K562 (cell line): ENCODE data around the gene IKBKG. TPM values are rescaled to one million over a fixed set of nuclear protein-coding genes. Genes with fewer than 3 reads are reported as not detected.
"Not testable (repeated sequence)": the region's sequence is repeated elsewhere in the genome, so short reads cannot be mapped to it uniquely, and the experiment has no call there.

Experiments used
- ATAC-seq: fragments of 200-7000 bp; cut with Tn5 transposase; 3 replicates; pipeline ENCODE4 v1.9.1; 2020; ENCODE audit warnings: moderate library complexity
- BruUV-seq: library from RNA; stranded (reverse); fragments of 400-500 nt; replicated peaks from 2 replicates; lab custom pipeline; 2021; lab: Mats Ljungman, UMichigan
- CTCF ChIA-PET: fragments of 300-600 bp; formaldehyde crosslinking; extraction: SDS; loops from one replicate; lab custom pipeline; 2021; ENCODE audit warnings: low intra/inter-chr PET ratio; lab: Yijun Ruan, JAX
- POLR2A ChIA-PET: fragments of 300-600, 350-650 bp; sonication (Branson Sonifier 250); formaldehyde crosslinking; extraction: SDS; loops from one replicate; lab custom pipeline; 2021; ENCODE audit warnings: antibody characterized with exemption, inconsistent platforms; lab: Yijun Ruan, JAX
- DNase-seq, 4 experiments: peaks; one replicate each; pipeline versions ENCODE4 v3.0.0 to v3.0.0-alpha.2; 2011 to 2018; ENCODE audit warnings: low spot score in 3 of 4, mixed read lengths in 3 of 4; ENCODE audit errors: extremely low read depth in 1 of 4
- FAIRE-seq: peaks from 2 replicates; lab custom pipeline; 2011; peaks lifted over from hg19 to GRCh38; lab: Jason Lieb, UNC
- H2AFZ ChIP-seq: 2 replicates; pipeline ENCODE4 v1.6.0; 2011; ENCODE audit warnings: low read depth, low read length, control low read depth, inconsistent platforms
- H3K27ac ChIP-seq: fragments of 200-600 bp; 3 replicates; pipeline ENCODE4 v1.8.0; 2011; ENCODE audit warnings: low read depth, mild to moderate bottlenecking, control low read depth, inconsistent platforms, low read length, moderate library complexity, mixed read lengths; ENCODE audit errors: extremely low read depth
- H3K27me3 ChIP-seq, 2 experiments: fragments of 300-600 bp in 1 of 2; 2 replicates in 1 of 2; 3 replicates in 1 of 2; pipeline versions ENCODE4 v1.6.0 to v1.8.0; 2011; ENCODE audit warnings: inconsistent platforms in 2 of 2, low read length in 2 of 2, mild to moderate bottlenecking in 1 of 2, mixed read lengths in 1 of 2, moderate library complexity in 1 of 2; ENCODE audit not compliant: control insufficient read depth in 2 of 2, insufficient read depth in 2 of 2
- H3K36me3 ChIP-seq: fragments of 300-600 bp; 3 replicates; pipeline ENCODE4 v1.8.0; 2011; ENCODE audit warnings: mild to moderate bottlenecking, low read length, inconsistent platforms; ENCODE audit not compliant: control insufficient read depth, insufficient read depth
- H3K4me1 ChIP-seq, 2 experiments: fragments of 200-600 bp in 1 of 2; replicated peaks in 1 of 2; 2 replicates in 1 of 2; 3 replicates in 1 of 2; pipeline versions ENCODE4 v1.5.1 to v1.8.0; 2011; ENCODE audit warnings: inconsistent platforms in 2 of 2, low read length in 2 of 2, mild to moderate bottlenecking in 1 of 2, mixed read lengths in 1 of 2, moderate library complexity in 1 of 2; ENCODE audit not compliant: control insufficient read depth in 2 of 2, insufficient read depth in 2 of 2
- H3K4me2 ChIP-seq: 2 replicates; pipeline ENCODE4 v1.6.1; 2011; ENCODE audit warnings: low read length, control low read depth, inconsistent platforms, mixed read lengths; ENCODE audit not compliant: insufficient read depth
- H3K4me3 ChIP-seq: fragments of 200-600 bp; sonication (generic), shearing (Covaris generic); 2 replicates; pipeline ENCODE4 v1.5.1; 2016; ENCODE audit warnings: control low read depth, inconsistent platforms
- H3K79me2 ChIP-seq: fragments of 200-600 bp; 3 replicates; pipeline ENCODE4 v1.8.0; 2011; ENCODE audit warnings: low read length, inconsistent platforms; ENCODE audit not compliant: control insufficient read depth, insufficient read depth
- H3K9ac ChIP-seq, 2 experiments: 2 replicates each; pipeline versions ENCODE4 v1.6.0 to v1.6.1; 2011; ENCODE audit warnings: low read depth in 2 of 2, low read length in 2 of 2, control low read depth in 1 of 2, inconsistent platforms in 1 of 2, mild to moderate bottlenecking in 1 of 2, mixed read lengths in 1 of 2; ENCODE audit not compliant: insufficient read depth in 1 of 2
- H3K9me1 ChIP-seq: one replicate; pipeline ENCODE4 v1.6.0; 2011; ENCODE audit warnings: inconsistent platforms, mild to moderate bottlenecking, low read length, moderate library complexity; ENCODE audit not compliant: control insufficient read depth, insufficient read depth
- H3K9me3 ChIP-seq: replicated peaks from 2 replicates; pipeline ENCODE4 v1.5.1; 2011; ENCODE audit warnings: low read depth, low read length, inconsistent platforms; ENCODE audit not compliant: control insufficient read depth, insufficient read depth
- H4K20me1 ChIP-seq: replicated peaks from 2 replicates; pipeline ENCODE4 v1.6.1; 2011; ENCODE audit warnings: low read length, inconsistent platforms, mixed read lengths; ENCODE audit not compliant: control insufficient read depth, insufficient read depth
- POLR2G ChIP-seq: fragments of 200-400 bp; formaldehyde crosslinking; IDR thresholded peaks from 2 replicates; pipeline ENCODE4 v1.6.1; 2017; ENCODE audit warnings: low read depth, mild to moderate bottlenecking, antibody characterized with exemption, low read length, moderate library complexity
- WGBS: fragments of 100-300 bp; shearing (Covaris generic); methylation state at CpG from one replicate; pipeline ENCODE4 v1.1.6; 2016; ENCODE audit warnings: low coverage, mixed read lengths; ENCODE audit not compliant: insufficient coverage; ENCODE audit errors: missing lambda C conversion rate; 5-methylcytosine and 5-hydroxymethylcytosine counted together
- in situ Hi-C: fragments of 300-500 bp; cut with MboI; formaldehyde crosslinking; loops from 4 replicates; pipeline ENCODE4 v1.15.0; 2018; ENCODE audit warnings: inconsistent platforms, mixed read lengths
- intact Hi-C: fragments of 100-400 bp; cut with micrococcal nuclease; formaldehyde crosslinking; loops from 2 replicates; pipeline ENCODE4 v1.14.2; 2022
- polyA plus RNA-seq, 8 experiments: library from polyadenylated mRNA; depleted of rRNA in 4 of 8; stranded (reverse) in 5 of 8; unstranded in 3 of 8; fragments of >200 nt; fragmentation: Nextera tagmentation in 2 of 8; fragmentation: Illumina TruSeq in 1 of 8; extraction: Ambion mirVana in 2 of 8; extraction: Trizol in 1 of 8; gene quantifications; 2 replicates each; pipeline versions ENCODE4 v1.2.1 to v1.2.3, GENCODE V29; 2011 to 2014; ENCODE audit warnings: inconsistent platforms in 1 of 8, missing spikeins in 1 of 8
- total RNA-seq, 7 experiments: library from RNA; depleted of rRNA in 6 of 7; stranded (reverse); fragments of >200 nt in 6 of 7; fragmentation: Illumina TruSeq in 2 of 7; extraction: Trizol in 2 of 7; gene quantifications; 2 replicates each; pipeline versions ENCODE4 v1.2.1 to v1.2.3, GENCODE V29; 2011 to 2021; ENCODE audit warnings: low replicate concordance in 1 of 7

IKBKG gene
- total and polyA plus RNA-seq, 9 of the 15 experiments (the other 6 are each of a cell fraction or from before 2014, with no cell fraction given), result 0.68 to 60.0 (median 21.9) TPM

DNA sequence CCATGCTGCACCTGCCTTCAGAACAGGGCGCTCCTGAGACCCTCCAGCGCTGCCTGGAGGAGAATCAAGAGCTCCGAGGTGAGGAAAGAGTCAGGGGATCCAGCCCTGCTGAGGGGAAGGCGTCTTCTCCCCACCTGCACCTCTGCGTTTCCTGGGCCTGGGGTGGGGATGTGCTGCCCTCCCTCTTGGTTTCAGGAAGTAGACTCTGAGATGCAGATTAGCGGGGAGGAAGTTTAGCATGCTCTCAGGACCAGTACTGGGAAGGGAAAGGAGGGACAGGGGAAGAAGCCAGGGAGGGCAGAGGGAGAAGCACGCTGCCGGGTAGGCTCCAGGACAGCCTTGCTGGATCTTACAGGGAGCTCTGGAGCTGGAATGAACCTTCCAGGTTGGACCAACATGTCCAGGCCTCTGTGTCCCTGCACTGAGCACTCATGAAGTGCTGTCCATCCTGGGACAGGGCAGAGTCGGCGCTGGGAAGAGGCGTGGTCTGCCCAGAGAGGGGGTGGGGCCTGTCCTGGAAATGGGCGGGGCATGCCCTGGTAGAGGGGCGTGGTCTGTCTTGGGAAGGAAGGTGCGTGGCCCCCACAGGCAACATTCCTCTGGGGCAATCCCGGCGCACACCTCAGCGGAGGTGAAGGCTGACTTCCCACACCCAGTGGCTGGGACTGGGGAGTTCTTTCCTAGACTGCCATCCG lies 4.8 kb downstream of the IKBKG start:
- CTCF ChIA-PET, H3K27ac ChIP-seq, BruUV-seq, DNase-seq, POLR2A ChIA-PET, H3K4me2 ChIP-seq, H3K9me1 ChIP-seq, intact Hi-C loops, H2AFZ ChIP-seq, H3K4me3 ChIP-seq, H3K27me3 ChIP-seq, in situ Hi-C loops, H3K9me3 ChIP-seq: not testable (repeated sequence)
- Histone ChIP-seq H3K4me1 (peaks cover 16 to 17% of the 10 kb centered on the region in 2 experiments; a peak in 4 of 5 replicates), H3K9ac (peak overlapping the region in 1 of 2 experiments; percentile 68; a peak in 1 of 4 replicates), H3K36me3 (peaks cover 50% of the 10 kb centered on the region; the same call in 2 of the 3 replicates), H3K79me2 (peaks cover 69% of the 10 kb centered on the region), H4K20me1 (0 out of 2 replicates have a peak, but pooled peaks cover 17% of the 10 kb centered on the region)
- peak; percentile 87 for ATAC-seq
- peak; percentile 99 for FAIRE-seq
- 72% methylated on average over 6 of the region's 18 CpGs for WGBS
- 0 out of 2 replicates have a peak, but pooled peaks have one; percentile 16 for TF ChIP-seq POLR2G
- TF ChIP-seq, all 486 proteins: peak for 1; not testable (repeated sequence) for 485

DNA sequence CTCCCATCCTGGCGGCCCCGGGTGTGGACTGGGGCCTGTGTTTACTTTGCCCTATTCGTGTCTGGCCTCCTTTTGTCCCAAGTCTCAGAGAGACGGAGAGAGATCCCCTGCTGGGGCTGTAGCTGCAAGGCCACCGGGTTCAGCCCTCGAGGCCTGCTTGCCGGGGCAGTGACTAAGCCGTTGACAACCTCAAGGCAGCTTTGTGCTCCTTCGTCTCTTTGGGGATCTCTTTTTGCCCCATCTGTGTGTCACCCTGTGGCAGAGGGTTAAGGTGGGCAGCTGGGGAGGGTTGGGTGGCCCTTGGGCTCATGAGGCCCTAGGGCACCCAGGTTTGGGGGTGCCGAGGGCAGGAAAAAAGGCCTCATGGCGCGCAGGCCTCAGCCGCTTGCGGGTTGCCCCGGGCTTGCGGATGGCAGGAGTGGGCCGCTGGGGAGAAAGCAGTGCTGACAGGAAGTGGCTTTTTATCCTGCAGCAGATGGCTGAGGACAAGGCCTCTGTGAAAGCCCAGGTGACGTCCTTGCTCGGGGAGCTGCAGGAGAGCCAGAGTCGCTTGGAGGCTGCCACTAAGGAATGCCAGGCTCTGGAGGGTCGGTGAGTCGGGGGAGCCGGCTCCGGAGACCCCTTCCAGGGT lies 10.8 kb downstream of the IKBKG start:
- DNase-seq, ATAC-seq, H3K4me2 ChIP-seq, POLR2A ChIA-PET, H3K9me3 ChIP-seq, H3K4me1 ChIP-seq, H3K27ac ChIP-seq, H3K27me3 ChIP-seq, H4K20me1 ChIP-seq, H2AFZ ChIP-seq, BruUV-seq, in situ Hi-C loops, FAIRE-seq, H3K9me1 ChIP-seq, H3K9ac ChIP-seq, CTCF ChIA-PET, intact Hi-C loops, H3K4me3 ChIP-seq: not testable (repeated sequence)
- Histone ChIP-seq H3K79me2 (peaks cover 18% of the 10 kb centered on the region), H3K36me3 (peaks cover 20% of the 10 kb centered on the region; the same call in 2 of the 3 replicates)
- 59% methylated on average over 4 of the region's 24 CpGs for WGBS

DNA sequence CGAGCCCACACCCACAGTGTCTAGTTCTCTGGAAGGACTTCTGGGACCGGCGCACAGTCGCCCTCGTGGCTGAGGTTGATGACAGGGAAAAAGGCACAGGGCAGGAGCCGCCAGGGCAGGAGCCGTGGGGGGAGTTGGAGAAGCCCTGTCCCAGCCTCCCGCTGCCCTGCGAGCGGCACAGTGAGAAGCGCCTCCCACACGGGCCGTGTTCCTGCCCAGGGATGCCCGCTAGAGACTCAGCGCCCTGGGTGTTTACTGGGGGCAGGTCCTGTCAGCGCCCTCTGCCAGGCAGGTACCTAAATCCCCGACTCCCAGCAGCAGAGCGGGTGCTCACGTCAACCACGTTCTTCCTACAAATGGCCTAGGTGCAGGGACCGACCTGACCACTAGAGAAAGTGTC lies 11.5 kb downstream of the IKBKG start:
- H2AFZ ChIP-seq, in situ Hi-C loops, BruUV-seq, H3K4me1 ChIP-seq, POLR2A ChIA-PET, H3K9me1 ChIP-seq, H3K9me3 ChIP-seq, H3K9ac ChIP-seq, ATAC-seq, H3K4me3 ChIP-seq, H3K27me3 ChIP-seq, DNase-seq, H3K27ac ChIP-seq, CTCF ChIA-PET, H4K20me1 ChIP-seq, H3K4me2 ChIP-seq, FAIRE-seq, intact Hi-C loops: not testable (repeated sequence)
- WGBS, result 83% methylated on average over 3 of the region's 21 CpGs
- Histone ChIP-seq H3K36me3 (peaks cover 13% of the 10 kb centered on the region; the same call in 2 of the 3 replicates), H3K79me2 (peaks cover 11% of the 10 kb centered on the region)
